Muscle layer of duodenum (tissue), 2 donors: Measurements from ENCODE around the gene NLGN1.
"Not testable (repeated sequence)": the region's sequence is repeated elsewhere in the genome, so short reads cannot be mapped to it uniquely, and the experiment has no call there.

Experiments
- H3K27ac ChIP-seq: one replicate; pipeline ENCODE4 v1.7.0; 2013; ENCODE audit warnings: mild to moderate bottlenecking, low read length
- H3K27me3 ChIP-seq: one replicate; pipeline ENCODE4 v1.7.0; 2013; ENCODE audit warnings: low read depth, mild to moderate bottlenecking, control low read depth, low read length
- H3K36me3 ChIP-seq, 2 donors: one replicate each; pipeline ENCODE4 v1.7.0; 2013; ENCODE audit warnings: low read length in 2 of 2, control low read depth in 1 of 2, mild to moderate bottlenecking in 1 of 2; ENCODE audit not compliant: insufficient read depth in 2 of 2, control insufficient read depth in 1 of 2
- H3K4me1 ChIP-seq, 2 donors: one replicate each; pipeline ENCODE4 v1.7.0; 2013; ENCODE audit warnings: low read length in 2 of 2, mild to moderate bottlenecking in 2 of 2, control low read depth in 1 of 2, moderate library complexity in 1 of 2; ENCODE audit not compliant: insufficient read depth in 2 of 2, control insufficient read depth in 1 of 2
- H3K4me3 ChIP-seq, 2 donors: one replicate each; pipeline ENCODE4 v1.7.0; 2013; ENCODE audit warnings: low read length in 2 of 2, low read depth in 1 of 2, mild to moderate bottlenecking in 1 of 2
- H3K9me3 ChIP-seq, 2 donors: one replicate each; pipeline ENCODE4 v1.7.0; 2013; ENCODE audit warnings: low read length in 2 of 2, control low read depth in 1 of 2, mild to moderate bottlenecking in 1 of 2; ENCODE audit not compliant: control insufficient read depth in 1 of 2
- donor health status: healthy.

Gene NLGN1

DNA sequence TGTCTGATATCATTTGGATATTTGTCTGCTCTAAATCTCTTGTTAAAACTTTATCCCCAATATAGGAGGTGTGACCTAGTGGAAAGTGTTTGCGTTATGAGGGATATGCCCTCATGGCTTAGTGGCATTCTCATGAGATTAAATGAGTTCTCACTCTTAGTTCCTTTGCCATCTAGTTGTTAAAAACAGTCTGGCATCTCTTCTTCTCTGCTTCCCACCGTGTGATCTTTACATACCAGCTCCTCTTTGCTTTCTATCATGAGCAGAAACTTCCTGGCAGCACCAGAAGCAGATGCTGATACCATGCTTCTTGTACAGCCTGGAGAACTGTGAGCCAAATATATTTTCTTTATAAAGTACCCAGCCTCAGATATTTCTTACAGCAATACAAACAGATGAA, 33.0 kb downstream of the NLGN1 start:
- no peaks in the 10 kb centered on the region for H3K4me1 ChIP-seq
- H3K36me3 ChIP-seq, result no peaks in the 10 kb centered on the region
- no peaks in the 10 kb centered on the region for H3K27me3 ChIP-seq
- H3K27ac ChIP-seq, result no peak overlapping the region
- no peak overlapping the region for H3K4me3 ChIP-seq
- peaks cover 0 to 2% of the 10 kb centered on the region in 2 donors for H3K9me3 ChIP-seq

DNA sequence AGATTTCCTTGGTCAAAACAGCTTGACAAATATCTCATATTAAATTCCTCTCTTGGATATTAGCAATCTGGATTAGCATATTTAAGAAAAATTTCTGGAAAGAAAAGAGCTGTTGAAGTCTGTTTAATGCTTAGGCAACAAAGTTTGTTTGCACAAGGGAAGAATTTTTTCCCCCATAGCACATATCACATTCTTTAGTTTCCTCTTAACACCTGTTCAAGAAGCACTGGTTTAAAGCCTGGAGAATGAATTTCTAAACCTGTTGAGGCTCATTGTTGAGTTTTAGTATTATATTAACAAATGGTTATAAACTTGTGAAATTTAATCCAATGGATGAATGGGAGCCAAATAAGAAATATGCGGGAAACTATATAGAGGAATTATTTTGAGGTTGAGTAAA, 41.5 kb downstream of the NLGN1 start:
- Histone ChIP-seq H3K27ac (no peak overlapping the region), H3K9me3 (no peaks in the 10 kb centered on the region), H3K27me3 (no peaks in the 10 kb centered on the region), H3K36me3 (no peaks in the 10 kb centered on the region), H3K4me1 (no peaks in the 10 kb centered on the region), H3K4me3 (no peak overlapping the region)

DNA sequence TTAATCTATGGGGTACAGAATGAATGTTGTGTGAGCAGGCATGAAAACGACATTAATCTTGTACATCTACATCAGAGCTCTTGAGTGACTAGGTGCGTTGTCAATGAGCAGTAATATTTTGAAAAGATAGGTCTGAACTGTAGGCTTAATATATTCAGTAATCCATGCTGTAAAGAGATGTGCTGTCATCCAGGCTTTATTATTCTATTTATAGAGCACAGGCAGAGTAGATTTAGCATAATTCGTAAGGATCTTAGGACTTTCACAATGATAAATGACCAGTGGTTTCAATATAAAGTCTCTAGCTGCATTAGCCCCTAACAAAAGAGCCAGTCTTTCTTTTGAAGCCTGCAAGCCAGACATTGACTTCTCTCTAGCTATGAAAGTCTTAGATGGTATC, 43.0 kb downstream of the NLGN1 start:
- H3K4me1 ChIP-seq, result no peaks in the 10 kb centered on the region
- H3K9me3 ChIP-seq, result no peaks in the 10 kb centered on the region
- H3K27me3 ChIP-seq, result no peaks in the 10 kb centered on the region
- H3K27ac ChIP-seq, result no peak overlapping the region
- no peaks in the 10 kb centered on the region for H3K36me3 ChIP-seq
- no peak overlapping the region for H3K4me3 ChIP-seq

DNA sequence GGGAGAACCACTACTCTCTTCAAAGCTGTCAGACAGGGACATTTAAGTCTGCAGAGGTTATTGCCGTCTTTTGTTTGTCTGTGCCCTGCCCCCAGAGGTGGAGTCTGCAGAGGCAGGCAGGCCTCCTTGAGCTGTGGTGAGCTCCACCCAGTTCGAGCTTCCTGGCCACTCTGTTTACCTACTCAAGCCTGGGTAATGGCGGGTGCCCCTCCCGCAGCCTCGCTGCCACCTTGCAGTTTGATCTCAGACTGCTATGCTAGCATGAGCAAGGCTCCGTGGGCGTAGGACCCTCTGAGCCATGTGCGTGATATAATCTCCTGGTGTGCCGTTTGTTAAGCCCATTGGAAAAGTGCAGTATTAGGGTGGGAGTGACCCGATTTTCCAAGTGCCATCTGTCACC, 54.0 kb downstream of the NLGN1 start:
- H3K27ac ChIP-seq, H3K27me3 ChIP-seq, H3K4me1 ChIP-seq, H3K36me3 ChIP-seq, H3K9me3 ChIP-seq, H3K4me3 ChIP-seq: not testable (repeated sequence)

DNA sequence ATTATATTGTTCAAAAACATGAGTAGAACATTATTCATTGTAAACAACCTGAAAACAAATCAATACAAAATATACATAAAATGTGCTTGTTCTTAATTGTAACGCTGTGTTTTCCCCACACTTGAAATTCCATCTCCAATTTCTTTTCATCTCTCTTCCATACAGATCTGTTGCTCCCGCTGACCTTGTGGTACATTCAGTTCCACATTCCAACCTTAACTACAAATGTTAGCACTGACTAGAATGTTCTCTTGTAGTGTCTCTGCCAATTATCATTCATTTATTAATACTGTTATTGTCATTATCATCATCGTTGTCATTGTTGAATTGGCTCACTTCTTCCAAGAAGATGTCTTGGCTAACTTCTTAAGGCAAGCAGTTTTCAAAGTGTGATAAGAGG, 65.7 kb downstream of the NLGN1 start:
- H3K4me3 ChIP-seq, result no peak overlapping the region
- no peaks in the 10 kb centered on the region for H3K9me3 ChIP-seq
- no peaks in the 10 kb centered on the region for H3K36me3 ChIP-seq
- no peaks in the 10 kb centered on the region for H3K27me3 ChIP-seq
- H3K27ac ChIP-seq, result no peak overlapping the region
- H3K4me1 ChIP-seq, result no peaks in the 10 kb centered on the region

GRCh38 chr3:173465112-173465511, 67.6 kb downstream of the NLGN1 start:
- H3K27me3 ChIP-seq, result no peaks in the 10 kb centered on the region
- H3K4me1 ChIP-seq, result no peaks in the 10 kb centered on the region
- H3K9me3 ChIP-seq, result no peaks in the 10 kb centered on the region
- H3K4me3 ChIP-seq, result no peak overlapping the region
- no peak overlapping the region for H3K27ac ChIP-seq
- no peaks in the 10 kb centered on the region for H3K36me3 ChIP-seq

GRCh38 chr3:173465898-173466678, 68.5 kb downstream of the NLGN1 start:
- H3K4me1 ChIP-seq, result no peaks in the 10 kb centered on the region
- H3K27ac ChIP-seq, result no peak overlapping the region
- no peaks in the 10 kb centered on the region for H3K9me3 ChIP-seq
- H3K36me3 ChIP-seq, result no peaks in the 10 kb centered on the region
- H3K4me3 ChIP-seq, result no peak overlapping the region
- no peaks in the 10 kb centered on the region for H3K27me3 ChIP-seq

- Histone ChIP-seq H3K27me3 (no peaks in the 10 kb centered on the region), H3K4me1 (no peaks in the 10 kb centered on the region), H3K9me3 (no peaks in the 10 kb centered on the region), H3K27ac (no peak overlapping the region), H3K36me3 (no peaks in the 10 kb centered on the region), H3K4me3 (no peak overlapping the region)
Measured at GRCh38 chr3:173467501-173467900, 70.0 kb downstream of the NLGN1 start.

GRCh38 chr3:173473237-173473636, 75.7 kb downstream of the NLGN1 start:
- H3K27ac ChIP-seq, result no peak overlapping the region
- no peaks in the 10 kb centered on the region for H3K4me1 ChIP-seq
- no peaks in the 10 kb centered on the region for H3K27me3 ChIP-seq
- H3K4me3 ChIP-seq, result no peak overlapping the region
- no peaks in the 10 kb centered on the region for H3K36me3 ChIP-seq
- H3K9me3 ChIP-seq, result no peaks in the 10 kb centered on the region

- no peaks in the 10 kb centered on the region for H3K4me1 ChIP-seq
- no peak overlapping the region for H3K4me3 ChIP-seq
- no peaks in the 10 kb centered on the region for H3K9me3 ChIP-seq
- no peaks in the 10 kb centered on the region for H3K36me3 ChIP-seq
- no peak overlapping the region for H3K27ac ChIP-seq
- no peaks in the 10 kb centered on the region for H3K27me3 ChIP-seq
Measured at GRCh38 chr3:173479301-173479700, 81.8 kb downstream of the NLGN1 start.

DNA sequence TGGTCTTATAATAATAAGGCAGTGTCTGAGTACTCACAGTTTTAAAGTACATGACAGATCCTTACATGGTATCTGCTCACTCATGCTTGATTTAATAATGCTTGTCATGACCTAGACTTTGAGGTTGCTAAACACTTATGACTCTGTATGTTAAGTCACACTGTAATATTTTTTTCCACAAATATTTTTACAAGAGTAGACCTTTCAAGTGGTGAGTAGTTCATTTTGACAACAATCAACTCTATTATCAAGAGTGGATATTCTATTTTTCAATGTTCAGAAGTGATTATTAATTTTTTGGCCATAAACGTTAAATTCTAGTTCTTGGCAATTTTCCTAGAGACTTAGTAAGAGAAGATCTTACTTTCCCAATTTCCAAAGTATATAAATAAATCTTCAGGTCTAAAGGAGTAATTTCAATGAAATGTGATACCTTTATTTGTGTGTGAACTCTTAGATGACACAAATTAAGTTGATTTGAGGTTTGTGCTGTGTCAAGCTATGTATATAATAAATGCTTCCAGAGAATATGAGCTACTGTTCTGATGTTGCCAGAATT, 104.5 kb downstream of the NLGN1 start:
- Histone ChIP-seq H3K36me3 (no peaks in the 10 kb centered on the region), H3K9me3 (no peaks in the 10 kb centered on the region), H3K27ac (no peak overlapping the region), H3K27me3 (no peaks in the 10 kb centered on the region), H3K4me1 (peaks cover 0 to 3% of the 10 kb centered on the region in 2 donors), H3K4me3 (no peak overlapping the region)
